KMS-11 (cell line): Measurements from ENCODE around the gene MACROD1.

Experiments used
- H2AFZ ChIP-seq: fragments of 200-600 bp; sonication (generic); 2 replicates; pipeline ENCODE4 v1.6.1; 2016; ENCODE audit warnings: antibody characterized with exemption, mixed run types, low read depth
- H3K27ac ChIP-seq: fragments of 200-600 bp; sonication (generic); 2 replicates; pipeline ENCODE4 v1.6.1; 2016; ENCODE audit warnings: mild to moderate bottlenecking, mixed run types
- H3K27me3 ChIP-seq: fragments of 200-600 bp; sonication (generic); 2 replicates; pipeline ENCODE4 v1.6.1; 2017; ENCODE audit warnings: mild to moderate bottlenecking, low read depth, mixed run types, moderate library complexity; ENCODE audit not compliant: insufficient read depth
- H3K36me3 ChIP-seq: fragments of 200-600 bp; sonication (generic); 2 replicates; pipeline ENCODE4 v1.6.1; 2017; ENCODE audit warnings: mild to moderate bottlenecking, mixed run types; ENCODE audit not compliant: insufficient read depth
- H3K4me1 ChIP-seq: fragments of 200-600 bp; sonication (generic); 2 replicates; pipeline ENCODE4 v1.6.1; 2016; ENCODE audit warnings: mild to moderate bottlenecking, low read depth, mixed run types; ENCODE audit not compliant: poor library complexity, severe bottlenecking
- H3K4me2 ChIP-seq: fragments of 200-600 bp; sonication (generic); 2 replicates; pipeline ENCODE4 v1.7.0; 2016; ENCODE audit warnings: mild to moderate bottlenecking, mixed run types
- H3K4me3 ChIP-seq: fragments of 200-600 bp; sonication (generic); IDR thresholded peaks from 2 replicates; pipeline ENCODE4 v1.6.1; 2017; ENCODE audit warnings: low read depth, low read length, mixed read lengths; ENCODE audit not compliant: insufficient read depth
- H3K79me2 ChIP-seq: fragments of 200-600 bp; sonication (generic); 2 replicates; pipeline ENCODE4 v1.6.1; 2016; ENCODE audit warnings: low read depth, mixed run types; ENCODE audit not compliant: insufficient read depth
- H3K9ac ChIP-seq: fragments of 200-600 bp; sonication (generic); 2 replicates; pipeline ENCODE4 v1.6.1; 2016; ENCODE audit warnings: mild to moderate bottlenecking, mixed run types
- H4K20me1 ChIP-seq: fragments of 200-600 bp; sonication (generic); 2 replicates; pipeline ENCODE4 v1.6.1; 2016; ENCODE audit warnings: mild to moderate bottlenecking, mixed run types; ENCODE audit not compliant: insufficient read depth
- CTCF ChIP-seq: fragments of 200-600 bp; sonication (generic); conservative IDR thresholded peaks from 2 replicates; pipeline ENCODE4 v1.6.1; 2017; ENCODE audit warnings: low read depth, mild to moderate bottlenecking, antibody characterized with exemption, low read length, moderate library complexity, mixed read lengths

The MACROD1 gene

GRCh38 chr11:64110465-64111375 is 55.2 kb downstream of the MACROD1 start:
- Histone ChIP-seq H3K9ac (no peak overlapping the region), H3K36me3 (no peaks in the 10 kb centered on the region), H3K4me3 (no peak overlapping the region), H3K4me2 (no peak overlapping the region), H2AFZ (no peak overlapping the region), H3K79me2 (no peaks in the 10 kb centered on the region), H4K20me1 (no peaks in the 10 kb centered on the region), H3K4me1 (no peaks in the 10 kb centered on the region), H3K27me3 (no peaks in the 10 kb centered on the region), H3K27ac (no peak overlapping the region)
- no peak for TF ChIP-seq CTCF

GRCh38 chr11:64109332-64109731 is 56.6 kb downstream of the MACROD1 start:
- no peaks in the 10 kb centered on the region for H3K4me1 ChIP-seq
- H3K4me2 ChIP-seq = no peak overlapping the region
- H4K20me1 ChIP-seq = no peaks in the 10 kb centered on the region
- H2AFZ ChIP-seq = no peak overlapping the region
- H3K27ac ChIP-seq = no peak overlapping the region
- no peaks in the 10 kb centered on the region for H3K36me3 ChIP-seq
- no peak overlapping the region for H3K9ac ChIP-seq
- H3K4me3 ChIP-seq = no peak overlapping the region
- no peaks in the 10 kb centered on the region for H3K27me3 ChIP-seq
- H3K79me2 ChIP-seq = no peaks in the 10 kb centered on the region
- no peak for TF ChIP-seq CTCF

GRCh38 chr11:64107303-64107702 is 58.6 kb downstream of the MACROD1 start:
- Histone ChIP-seq H3K36me3 (no peaks in the 10 kb centered on the region), H3K27ac (no peak overlapping the region), H3K4me2 (no peak overlapping the region), H3K27me3 (no peaks in the 10 kb centered on the region), H2AFZ (no peak overlapping the region), H4K20me1 (no peaks in the 10 kb centered on the region), H3K4me1 (no peaks in the 10 kb centered on the region), H3K4me3 (no peak overlapping the region), H3K9ac (no peak overlapping the region), H3K79me2 (no peaks in the 10 kb centered on the region)
- no peak for TF ChIP-seq CTCF

GRCh38 chr11:64104632-64105031 is 61.3 kb downstream of the MACROD1 start:
- no peak overlapping the region for H3K27ac ChIP-seq
- no peaks in the 10 kb centered on the region for H3K4me1 ChIP-seq
- no peaks in the 10 kb centered on the region for H3K27me3 ChIP-seq
- no peak overlapping the region for H3K4me3 ChIP-seq
- H3K79me2 ChIP-seq = no peaks in the 10 kb centered on the region
- no peaks in the 10 kb centered on the region for H4K20me1 ChIP-seq
- H3K36me3 ChIP-seq = no peaks in the 10 kb centered on the region
- H2AFZ ChIP-seq = no peak overlapping the region
- H3K4me2 ChIP-seq = no peak overlapping the region
- no peak for TF ChIP-seq CTCF
- H3K9ac ChIP-seq = no peak overlapping the region
